ENCODE data around the gene AUP1. TPM values are rescaled to one million over a fixed set of nuclear protein-coding genes. Genes with fewer than 3 reads are reported as not detected.

Gene AUP1
- total and polyA plus RNA-seq, 2 of the 4 experiments (the other 2 are of a cell fraction), result 47.5 to 100.0 TPM

GRCh38 chr2:74515981-74516633, 13.4 kb downstream of the AUP1 start:
- no peak overlapping the region for H4K8ac ChIP-seq (ENCODE audit: low read depth in 2 of 2, low read length in 2 of 2)
- POLR2A ChIA-PET (ENCODE audit: unreplicated experiment), result no interaction called here
- H3K9me1 ChIP-seq (ENCODE audit: insufficient read depth, low read length), result no peaks in the 10 kb centered on the region
- H3K14ac ChIP-seq (replicated peaks; ENCODE audit: low read depth, low read length), result no peak overlapping the region
- peak; percentile 11 for DNase-seq
- TF ChIP-seq CEBPB (IDR thresholded peaks at IDR 0.05; ENCODE audit: low read depth, low read length) (no peak), NFE2L2 (IDR thresholded peaks at IDR 0.05; ENCODE audit: low read depth, low read length) (no peak), MAZ (IDR thresholded peaks at IDR 0.05; ENCODE audit: borderline replicate concordance, low read depth, low read length) (no peak), ELK1 (IDR thresholded peaks at IDR 0.05; ENCODE audit: borderline replicate concordance, low read depth, low read length) (no peak), MAFK (IDR thresholded peaks at IDR 0.05; ENCODE audit: low read depth, low read length) (no peak), RAD21 (IDR thresholded peaks at IDR 0.05; ENCODE audit: low read length) (no peak), SMC3 (IDR thresholded peaks at IDR 0.05; ENCODE audit: low read depth, low read length) (no peak), USF2 (IDR thresholded peaks at IDR 0.05; ENCODE audit: low read depth, low read length) (no peak)
- no peak overlapping the region for H2BK120ac ChIP-seq (ENCODE audit: low read depth, low read length)
- H2AK9ac ChIP-seq (replicated peaks; ENCODE audit: low read depth, low read length, poor library complexity), result no peak overlapping the region
- H3K79me1 ChIP-seq (ENCODE audit: low read depth in 1 of 2, low read length in 2 of 2), result no peaks in the 10 kb centered on the region
- WGBS, 2 experiments (ENCODE audit: extremely low coverage in 2 of 2, insufficient read length in 1 of 2), result 8% methylated on average over 28 of the region's 72 CpGs; no CpG with 5 or more reads in 1 of the 2 experiments
- H3K36me3 ChIP-seq (ENCODE audit: control insufficient read depth, insufficient read depth, low read length), result no peaks in the 10 kb centered on the region
- no peaks in the 10 kb centered on the region for H3K4me1 ChIP-seq (ENCODE audit: control insufficient read depth, insufficient read depth, low read length)
- dilution Hi-C loops (cut with HindIII; ENCODE audit: low sequenced_read_pairs, unreplicated experiment), result no loop called here
- no peak overlapping the region for H2BK20ac ChIP-seq (ENCODE audit: low read depth, low read length)
- no peak overlapping the region for H3K56ac ChIP-seq (ENCODE audit: extremely low read depth, insufficient read depth, low read length)
- H3K4ac ChIP-seq (ENCODE audit: low read depth, low read length), result no peak overlapping the region
- CTCF ChIA-PET, result no interaction called here
- intact Hi-C loops (cut with micrococcal nuclease), result no loop called here
- peaks cover 91% of the 10 kb centered on the region for H3K27me3 ChIP-seq (ENCODE audit: control insufficient read depth, insufficient read depth, low read length)
- no peak overlapping the region for H3K27ac ChIP-seq (ENCODE audit: insufficient read depth, low read length)
- H2AK5ac ChIP-seq (ENCODE audit: low read depth, low read length), result no peak overlapping the region
- peak overlapping the region; percentile 80 for H2AFZ ChIP-seq (replicated peaks; ENCODE audit: low read length, poor library complexity)
- peak; percentile 68 for ATAC-seq (ENCODE audit: low read depth)
- H4K20me1 ChIP-seq (ENCODE audit: insufficient read depth, low read length), result 0 out of 2 replicates have a peak, but pooled peaks cover 5% of the 10 kb centered on the region
- H3K4me3 ChIP-seq (ENCODE audit: insufficient read depth, low read depth, low read length), result no peak overlapping the region
- no peak overlapping the region for H3K18ac ChIP-seq (ENCODE audit: low read depth, low read length)
- H3K23ac ChIP-seq (ENCODE audit: low read depth, low read length), result no peak overlapping the region
- no peak overlapping the region for H4K5ac ChIP-seq (ENCODE audit: low read depth, low read length)
- peaks cover 20% of the 10 kb centered on the region for H3K9me3 ChIP-seq (ENCODE audit: control insufficient read depth, insufficient read depth, low read length)
- H3K4me2 ChIP-seq (ENCODE audit: low read depth, low read length), result no peak overlapping the region
- no peak overlapping the region for H3K9ac ChIP-seq (ENCODE audit: low read depth, low read length)
- no TSS peak for BruUV-seq (replicated peaks)
- H2BK5ac ChIP-seq (ENCODE audit: low read depth, low read length, poor library complexity, severe bottlenecking), result no peak overlapping the region
- in situ Hi-C loops (cut with MboI; ENCODE audit: low sequenced_read_pairs), result no loop called here
- H4K91ac ChIP-seq (ENCODE audit: insufficient read depth, low read depth, low read length), result no peak overlapping the region
- H2BK15ac ChIP-seq (ENCODE audit: low read depth, low read length), result no peak overlapping the region

Data from IMR-90 (cell line).